SKM-1 treated with dmso at 0.1 percent for 144 hours (cell line): ENCODE data around the gene CAPZB.
"Not testable (repeated sequence)": the region's sequence is repeated elsewhere in the genome, so short reads cannot be mapped to it uniquely, and the experiment has no call there.

Source experiments
- DNase-seq: peaks from one replicate; lab custom pipeline; 2025; ENCODE audit not compliant: unreplicated experiment; lab: John Stamatoyannopoulos, UW

The CAPZB gene

DNA sequence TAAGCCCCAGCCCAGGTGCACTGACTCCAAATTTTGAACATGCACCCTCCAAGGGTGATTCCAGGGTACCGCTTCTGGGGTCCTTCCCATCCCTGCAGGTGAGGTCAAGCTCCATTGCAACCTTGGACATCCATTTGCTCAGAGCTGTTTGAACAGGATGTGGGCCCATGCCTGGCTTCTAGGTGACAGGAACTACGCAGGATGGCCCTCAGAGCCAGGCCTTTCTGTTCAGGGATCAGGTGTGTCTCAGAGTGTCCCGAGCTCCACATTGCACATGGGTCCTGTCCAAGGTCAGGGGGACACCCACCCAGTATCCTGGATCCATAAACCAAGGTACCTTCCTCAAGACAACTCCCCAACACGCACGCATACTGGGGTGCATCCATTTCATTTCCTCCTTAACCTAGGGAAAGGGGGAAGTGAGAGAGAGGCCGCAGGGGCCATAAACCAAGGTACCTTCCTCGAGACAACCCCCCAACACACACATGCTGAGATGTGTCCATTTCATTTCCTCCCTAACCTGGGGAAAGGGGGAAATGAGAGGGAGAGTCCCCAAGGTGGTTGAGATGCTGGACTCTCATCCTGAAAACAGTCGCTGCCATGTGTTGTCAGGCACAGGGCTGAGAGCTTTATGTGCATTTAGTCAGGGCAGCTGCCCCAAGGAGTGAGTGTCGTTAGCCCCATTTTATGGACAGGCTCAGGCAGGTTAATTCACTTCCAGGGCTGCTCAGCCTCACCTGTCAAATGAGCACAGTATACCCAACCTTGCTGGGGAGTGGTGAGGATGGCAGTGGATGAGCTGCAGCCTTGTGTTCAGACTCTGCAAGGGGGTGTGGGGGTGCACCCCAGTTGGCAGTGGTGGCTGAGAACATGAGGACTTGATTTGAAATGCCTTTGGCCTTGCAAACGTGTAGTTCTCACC lies 171.1 kb downstream of the CAPZB start:
- no peak for DNase-seq

DNA sequence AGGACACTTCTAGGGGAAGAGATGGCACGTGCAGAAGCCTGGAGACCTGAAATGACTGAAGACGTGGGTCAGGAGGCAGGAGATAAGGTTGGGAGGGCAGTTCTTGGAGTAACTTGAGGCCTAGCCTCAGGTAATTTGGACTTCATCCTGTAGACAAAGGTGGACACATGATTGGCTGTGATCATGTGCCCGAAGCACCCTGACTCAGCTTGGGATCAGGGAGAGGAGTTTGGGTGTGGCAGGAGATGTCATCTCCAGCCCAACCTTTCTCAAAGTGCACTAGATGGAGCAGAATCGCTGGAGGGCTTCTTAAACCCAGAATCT lies 171.7 kb downstream of the CAPZB start:
- no peak for DNase-seq

DNA sequence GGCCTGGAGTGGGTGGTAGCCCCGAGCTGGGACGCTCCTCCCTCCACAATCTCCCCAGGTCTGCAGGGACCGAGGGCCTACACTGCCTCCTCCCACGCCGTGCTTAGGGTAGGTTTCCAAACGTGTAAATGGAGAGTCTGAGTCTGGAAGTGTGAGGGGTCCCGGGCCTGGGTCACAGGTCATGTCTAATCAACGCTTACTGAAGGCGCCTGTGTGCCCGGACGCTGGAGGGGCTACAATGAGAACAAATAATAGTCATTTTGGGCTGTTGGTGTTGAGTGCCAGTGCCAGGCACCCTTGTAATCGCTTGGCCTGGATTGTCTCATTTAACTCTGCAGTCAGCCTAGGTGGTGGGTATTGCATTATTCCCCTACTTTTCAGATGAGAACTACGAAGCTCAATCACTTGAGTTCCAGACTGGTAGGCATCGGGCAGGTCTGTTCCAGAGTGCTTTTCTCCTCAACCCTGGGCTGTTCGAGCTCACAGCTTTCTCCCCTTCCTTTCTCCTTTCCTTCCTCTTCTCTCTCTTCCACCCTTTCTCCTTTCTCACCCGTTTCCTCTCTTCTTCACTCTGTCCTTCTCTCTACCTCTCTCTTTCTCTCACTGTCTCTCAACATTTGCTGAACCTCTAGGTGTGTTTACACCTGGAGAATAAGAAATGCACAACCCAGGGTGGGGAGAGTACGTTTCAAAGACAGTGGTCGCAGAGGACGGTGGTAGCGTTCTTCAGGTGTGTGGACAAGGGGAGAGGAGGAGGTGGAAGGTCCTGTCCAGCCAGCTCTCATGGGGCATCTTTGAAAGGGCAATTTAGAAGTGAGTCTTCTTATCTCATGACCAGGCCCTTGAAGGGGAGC lies 172.3 kb downstream of the CAPZB start:
- DNase-seq = no peak

DNA sequence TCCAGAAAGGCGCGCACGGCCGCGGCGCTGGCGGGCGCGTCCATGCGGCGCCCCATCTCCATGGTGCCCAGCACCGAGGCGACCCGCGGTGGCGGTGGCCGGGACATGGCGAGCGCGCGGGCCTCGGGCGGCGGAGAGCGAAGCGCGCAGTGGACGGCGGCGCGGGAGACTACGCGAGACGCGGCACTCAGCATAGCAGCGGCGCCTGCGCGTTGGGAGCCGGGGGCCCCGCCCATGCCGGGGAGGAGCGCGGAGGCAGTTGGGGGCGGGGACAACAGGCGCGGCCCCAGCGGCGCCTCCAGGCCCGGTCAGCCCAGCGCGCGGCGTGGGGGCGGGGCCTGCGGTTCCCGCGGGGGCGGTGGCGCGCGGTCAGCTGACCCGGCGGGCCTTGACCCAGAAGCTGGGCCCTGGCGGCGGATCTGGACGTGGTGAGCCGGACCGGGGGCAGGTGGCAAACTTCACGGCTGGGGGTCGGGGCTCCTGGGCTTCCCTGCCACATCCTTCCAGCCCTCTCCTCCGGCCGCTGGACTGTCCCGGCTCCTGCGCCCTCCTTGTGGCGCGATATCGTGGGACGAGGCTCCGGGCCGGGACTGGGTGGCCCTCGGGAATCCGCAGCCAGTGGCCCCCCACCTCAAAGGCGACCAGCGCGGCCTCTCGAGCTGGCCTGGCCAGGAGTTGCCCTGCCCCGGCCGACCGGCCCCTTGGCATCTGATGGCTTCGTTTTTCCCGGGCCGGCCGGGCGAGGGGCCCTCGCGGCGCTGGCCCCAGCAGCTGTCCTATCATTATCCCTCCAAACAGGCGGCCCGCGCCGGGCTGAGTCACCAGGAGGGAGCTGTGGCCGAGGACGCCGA lies 173.2 kb downstream of the CAPZB start, which contains the start of the genes AKR7A2 and SLC66A1:
AKR7A2 (minus strand) TSS at position 214 of the 851 bp plus-strand sequence; CDS start at position 194, 20 bp downstream.
SLC66A1 (plus strand) TSS at position 396 of the 851 bp plus-strand sequence. CDS start 5,352 bp downstream, outside the sequence.
- DNase-seq = peak; percentile 84

DNA sequence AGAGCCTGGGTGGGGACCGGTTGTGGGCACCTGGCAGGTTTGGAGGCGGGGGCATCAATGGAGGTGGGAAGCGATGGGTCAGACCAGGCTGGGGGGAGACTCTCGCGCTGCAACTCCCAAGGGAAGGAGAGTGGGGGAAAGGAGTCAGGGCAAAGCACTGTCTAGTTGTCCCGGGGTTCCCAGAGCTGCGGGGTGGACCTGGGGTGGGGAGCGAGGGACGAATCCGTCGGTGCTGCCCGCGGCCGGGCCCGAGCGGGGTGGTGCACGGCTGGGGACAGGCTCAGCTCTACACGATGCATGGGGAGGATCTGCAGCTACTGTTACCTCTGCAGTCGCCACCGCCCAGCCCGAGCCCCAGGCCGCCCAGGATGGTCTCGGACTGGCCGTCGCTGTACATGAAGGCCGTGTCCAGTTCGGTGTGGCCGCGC lies 173.8 kb downstream of the CAPZB start:
- DNase-seq = no peak

DNA sequence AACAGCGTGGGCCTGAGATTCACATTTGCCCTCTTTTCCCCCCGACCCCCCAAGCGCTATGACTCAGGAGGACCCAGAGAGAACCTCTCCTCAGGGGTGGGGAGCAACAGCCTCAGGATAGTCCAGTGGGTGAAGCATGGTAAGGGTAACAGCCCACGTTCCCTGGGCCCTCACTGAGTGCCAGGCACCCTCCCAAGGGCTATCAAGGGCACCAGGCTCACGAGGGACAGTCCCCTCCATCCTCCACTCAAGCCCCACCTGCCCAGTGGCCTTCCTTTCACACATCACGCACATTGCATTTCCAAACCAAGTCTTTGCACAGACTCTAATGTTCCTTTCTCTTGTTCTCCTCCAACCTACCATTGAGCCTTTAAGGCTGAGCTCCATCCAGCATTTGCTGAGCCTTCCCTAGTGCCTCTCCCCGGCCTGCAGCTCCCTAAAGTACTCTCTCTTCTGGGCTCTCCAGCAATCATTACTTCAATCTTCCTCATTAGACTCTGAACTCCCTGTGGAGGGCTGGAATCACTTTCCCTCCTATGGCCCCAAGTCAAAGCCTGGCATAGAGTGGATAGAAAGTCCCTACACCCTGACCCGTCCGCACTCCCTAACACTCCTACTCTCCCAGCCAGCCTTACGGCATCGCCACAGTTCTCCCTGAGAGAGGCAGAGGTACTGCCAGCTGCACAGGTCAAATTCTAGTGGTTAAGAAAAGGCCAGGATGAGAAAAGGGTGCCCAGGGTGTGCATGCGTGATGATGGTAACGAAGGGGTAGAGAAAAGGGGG lies 174.4 kb downstream of the CAPZB start:
- no peak for DNase-seq

DNA sequence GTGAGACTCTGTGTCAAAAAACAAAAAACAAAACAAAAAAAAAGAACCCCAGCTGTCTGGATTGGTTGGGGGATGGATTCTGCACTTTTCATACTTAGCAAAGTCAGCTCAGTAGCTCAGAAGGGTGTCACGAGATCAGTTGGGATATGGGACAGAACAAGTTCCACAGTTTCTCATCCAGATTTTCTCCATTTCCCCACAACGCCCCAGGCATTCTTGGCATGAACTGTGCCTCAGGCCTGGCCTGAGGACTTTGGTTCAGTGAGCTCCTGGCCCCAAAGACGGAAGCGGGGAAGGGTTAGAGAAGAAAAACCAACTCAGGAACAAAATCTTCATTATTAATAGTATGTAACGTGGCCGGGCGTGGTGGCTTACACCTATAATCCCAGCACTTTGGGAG lies 175.3 kb downstream of the CAPZB start:
- DNase-seq = no peak

DNA sequence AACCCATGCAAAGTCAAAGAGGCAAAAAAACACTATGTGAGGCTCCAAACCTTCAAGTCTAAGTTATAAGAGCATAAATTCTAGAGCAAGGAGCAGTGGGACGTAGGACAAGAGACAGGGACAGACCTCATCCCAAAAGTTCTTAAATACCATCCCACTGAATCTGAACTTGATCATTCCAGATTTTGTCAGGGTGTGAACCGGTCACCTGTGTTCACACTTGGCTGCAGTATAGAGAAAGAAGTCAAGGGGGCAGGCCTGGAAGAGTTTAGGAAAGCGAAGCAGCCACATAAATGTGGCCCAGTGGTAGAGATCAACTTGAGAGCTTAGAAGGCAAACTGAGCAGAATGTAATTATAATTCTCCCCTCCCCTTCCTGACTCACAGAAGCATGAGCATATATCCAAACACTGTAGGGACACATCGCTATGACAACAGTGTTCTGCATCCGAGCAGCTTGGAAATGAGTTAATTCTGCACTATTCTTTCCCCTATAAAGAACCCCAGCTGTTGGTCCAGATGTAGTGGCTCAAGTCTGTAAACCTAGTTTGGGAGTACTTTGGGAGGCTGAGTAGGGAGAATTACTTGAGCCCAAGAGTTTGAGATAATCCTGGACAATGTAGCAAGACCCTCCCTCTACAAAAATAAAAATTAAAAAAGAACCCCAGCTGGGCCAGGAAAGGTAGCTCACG lies 176.1 kb downstream of the CAPZB start:
- DNase-seq = no peak

DNA sequence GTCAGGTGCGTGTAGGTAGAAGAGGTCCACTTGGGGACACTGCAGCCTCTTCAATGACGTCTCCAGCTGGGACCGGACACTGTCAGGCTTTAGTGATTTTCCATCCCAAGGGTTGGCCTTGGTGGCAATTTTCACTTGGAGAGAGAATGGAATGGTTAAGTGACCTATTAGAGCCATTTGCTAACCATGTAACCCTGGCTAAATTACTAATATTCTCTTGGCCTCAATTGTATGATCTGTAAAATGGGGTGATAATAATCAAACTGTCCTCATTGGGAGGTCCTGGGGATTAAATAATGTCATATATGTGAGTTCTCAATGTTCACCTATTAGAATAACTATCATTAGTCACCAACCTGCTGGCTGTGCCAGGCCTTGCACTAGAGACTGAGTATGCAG lies 176.8 kb downstream of the CAPZB start:
- no peak for DNase-seq

DNA sequence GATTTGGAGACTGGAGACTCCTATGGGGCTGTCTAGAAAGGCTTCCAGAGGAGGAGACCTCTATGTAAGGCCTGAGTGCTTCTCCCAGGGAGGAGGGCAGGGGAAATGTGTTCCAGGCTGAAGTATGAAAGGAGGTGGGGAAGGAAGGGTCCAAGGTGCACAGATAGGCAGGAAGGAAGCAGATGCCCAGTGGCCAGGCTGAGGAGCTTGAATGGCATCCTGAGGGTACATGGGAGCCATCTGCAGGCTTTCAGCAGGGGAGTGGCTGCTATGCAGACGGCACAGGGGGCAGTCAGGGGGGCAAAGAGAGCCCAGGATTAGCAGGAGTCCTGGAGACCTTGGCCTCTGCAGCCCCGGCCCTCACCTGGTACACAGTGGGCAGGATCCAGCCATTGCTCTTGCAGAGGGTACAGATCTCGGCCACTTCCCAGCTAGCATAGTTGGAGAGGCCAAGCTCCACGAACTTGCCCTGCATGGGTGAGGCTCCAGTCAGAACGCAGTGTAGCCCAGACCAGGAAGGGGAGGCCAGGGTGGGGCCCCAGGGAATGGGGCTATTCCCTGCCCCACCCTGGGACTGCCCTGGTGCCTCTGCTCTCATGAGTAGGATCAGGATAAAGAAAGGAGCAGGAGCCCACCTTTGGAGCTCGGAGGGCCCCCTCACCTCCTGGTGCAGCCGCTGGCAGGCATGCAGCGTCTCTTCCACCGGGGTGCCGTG lies 177.4 kb downstream of the CAPZB start:
- DNase-seq = no peak

DNA sequence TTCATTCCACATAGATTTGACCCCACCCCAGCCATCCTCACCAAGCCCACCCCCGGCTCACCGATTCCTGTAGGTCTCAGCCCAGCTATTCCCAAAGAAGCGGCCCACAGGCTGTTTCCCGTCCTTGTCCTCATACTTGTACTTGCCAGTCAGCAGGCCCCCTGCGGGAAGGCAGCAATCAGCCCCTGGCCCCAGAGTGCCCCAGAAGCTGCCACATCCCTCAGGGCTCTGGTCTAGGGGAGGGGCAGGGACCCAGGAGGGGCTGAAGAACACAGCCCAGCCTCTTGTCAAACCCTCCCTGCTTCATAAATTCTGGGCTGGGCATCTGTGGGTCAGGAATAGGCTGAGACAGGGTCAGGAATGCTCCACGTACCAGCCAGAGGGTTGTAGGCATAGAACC lies 178.4 kb downstream of the CAPZB start:
- DNase-seq = no peak

DNA sequence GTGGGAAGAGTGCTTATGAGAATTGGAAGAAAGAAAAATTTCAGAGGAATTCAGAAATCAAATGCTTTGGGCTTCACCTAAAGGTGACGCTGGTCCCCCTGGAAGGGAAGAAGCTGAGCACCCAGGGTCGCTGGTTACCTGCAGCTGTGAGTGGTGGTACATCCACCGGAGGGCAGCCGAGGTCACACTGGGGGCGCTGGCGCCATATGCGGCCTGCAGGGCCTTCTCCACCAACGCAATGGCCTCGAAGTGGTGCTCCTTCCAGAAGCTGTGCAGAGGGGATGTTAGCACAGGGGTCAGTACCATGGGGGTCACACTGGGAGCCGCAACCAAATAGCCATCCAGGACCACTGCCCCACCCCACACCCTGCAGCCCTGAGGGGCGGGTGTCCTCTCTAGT lies 179.5 kb downstream of the CAPZB start:
- no peak for DNase-seq

DNA sequence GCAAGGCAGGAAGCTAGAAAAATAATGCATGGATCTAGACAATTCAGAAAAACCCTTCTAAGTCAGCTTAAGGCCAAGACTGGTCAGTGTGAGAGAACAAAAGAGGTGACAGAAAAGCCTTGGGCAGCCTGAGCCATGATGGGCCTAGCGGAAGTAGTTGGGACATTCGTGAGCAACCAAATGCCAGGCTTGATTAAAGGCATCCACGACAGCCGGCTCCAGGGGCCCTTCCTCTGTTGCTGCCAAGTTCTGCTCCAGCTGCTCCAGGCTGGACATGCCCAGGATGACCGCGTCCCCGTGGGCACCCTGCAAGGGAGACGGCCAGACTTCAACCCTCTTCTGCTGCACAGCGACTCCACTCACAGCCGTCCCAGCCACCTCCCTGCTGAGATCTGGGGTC lies 181.3 kb downstream of the CAPZB start:
- DNase-seq = not testable (repeated sequence)

DNA sequence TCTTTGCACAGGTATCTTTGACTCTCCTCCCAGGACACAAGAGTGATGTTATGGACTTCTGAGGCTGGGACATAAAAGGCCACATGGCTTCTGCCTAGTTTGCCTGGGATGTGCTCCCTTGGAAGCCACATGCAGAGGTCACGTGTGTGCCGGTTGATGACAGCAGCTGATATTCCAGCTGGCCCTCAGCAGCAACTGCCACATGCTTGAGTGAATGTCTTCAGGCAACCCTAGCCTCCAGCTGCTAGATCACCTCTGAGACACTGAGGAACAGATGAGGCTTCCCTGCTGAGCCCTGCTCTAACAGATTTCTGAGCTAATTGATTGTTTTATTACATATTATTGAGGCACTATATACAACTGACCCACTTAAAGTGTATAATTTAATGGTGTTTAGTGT lies 185.1 kb downstream of the CAPZB start:
- DNase-seq = no peak

DNA sequence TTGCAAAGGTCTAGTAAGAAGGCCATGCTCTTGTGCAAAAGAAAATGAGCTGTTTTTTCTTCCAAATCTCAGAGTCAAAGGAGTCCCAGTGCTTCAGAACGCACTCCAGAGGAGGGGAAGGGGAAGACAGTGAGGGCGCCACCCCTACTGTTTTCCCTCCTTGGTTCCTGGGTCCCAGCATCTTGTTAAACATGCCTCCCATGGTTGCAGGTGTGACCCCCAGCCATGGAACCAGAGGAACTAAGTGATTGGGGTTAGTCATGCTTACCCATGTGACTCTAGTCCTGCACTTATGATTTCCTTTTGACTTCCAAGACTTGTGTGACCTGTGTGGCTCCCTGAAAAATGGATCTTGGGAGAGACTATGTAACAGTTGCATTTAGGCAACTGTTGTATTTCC lies 190.7 kb downstream of the CAPZB start:
- DNase-seq = no peak

DNA sequence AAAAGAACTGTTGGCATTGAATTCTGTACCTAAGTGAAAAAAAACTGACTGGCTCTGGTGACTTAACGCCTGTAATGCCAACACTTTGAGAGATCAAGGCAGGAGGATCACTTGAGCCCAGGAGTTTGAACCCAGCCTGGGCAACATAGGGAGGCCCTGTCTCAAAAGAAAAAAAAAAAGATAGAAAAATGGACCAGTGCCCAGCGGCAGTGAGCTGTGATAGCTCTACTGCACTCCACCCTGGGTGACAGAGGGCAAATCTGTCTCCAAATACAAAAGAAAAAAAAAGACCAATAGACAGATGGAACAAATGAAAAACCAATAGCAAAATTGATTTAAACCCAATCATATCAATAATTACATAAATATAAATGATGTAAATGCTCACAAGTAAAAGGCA lies 196.1 kb downstream of the CAPZB start:
- DNase-seq = no peak
